Smooth muscle cell (in vitro differentiated cells): ENCODE data around the gene GCNA. TPM values are rescaled to one million over a fixed set of nuclear protein-coding genes. Genes with fewer than 3 reads are reported as not detected.

Source experiments
- DNase-seq: peaks from one replicate; lab custom pipeline; 2025; ENCODE audit not compliant: unreplicated experiment; lab: John Stamatoyannopoulos, UW
- H2AFZ ChIP-seq: fragments of 200-600 bp; sonication (generic); 2 replicates; pipeline ENCODE4 v1.6.0; 2016; ENCODE audit warnings: antibody characterized with exemption, low read depth, mild to moderate bottlenecking
- H3F3A ChIP-seq: fragments of 200-600 bp; sonication (generic); 2 replicates; pipeline ENCODE4 v1.6.0; 2017; ENCODE audit warnings: antibody characterized with exemption, low read depth
- H3K27ac ChIP-seq: fragments of 200-600 bp; sonication (generic); 2 replicates; pipeline ENCODE4 v1.5.1; 2016; ENCODE audit warnings: low read depth, mild to moderate bottlenecking
- H3K27me3 ChIP-seq: fragments of 200-600 bp; sonication (generic); 2 replicates; pipeline ENCODE4 v1.6.1; 2016; ENCODE audit warnings: low read depth, mild to moderate bottlenecking
- H3K36me3 ChIP-seq: fragments of 200-600 bp; sonication (generic); 2 replicates; pipeline ENCODE4 v1.5.1; 2016; ENCODE audit warnings: low read depth
- H3K4me1 ChIP-seq: fragments of 200-600 bp; sonication (generic); 2 replicates; pipeline ENCODE4 v1.5.1; 2016; ENCODE audit warnings: low read depth
- H3K4me2 ChIP-seq: fragments of 200-600 bp; sonication (generic); 2 replicates; pipeline ENCODE4 v1.6.0; 2016; ENCODE audit warnings: mild to moderate bottlenecking
- H3K4me3 ChIP-seq: fragments of 200-600 bp; sonication (generic); 2 replicates; pipeline ENCODE4 v1.5.1; 2016; ENCODE audit warnings: mild to moderate bottlenecking
- H3K79me2 ChIP-seq: fragments of 200-600 bp; sonication (generic); 2 replicates; pipeline ENCODE4 v1.6.0; 2016; ENCODE audit warnings: low read depth, mild to moderate bottlenecking
- H3K9ac ChIP-seq: fragments of 200-600 bp; sonication (generic); 2 replicates; pipeline ENCODE4 v1.6.0; 2016; ENCODE audit warnings: low read depth
- H3K9me3 ChIP-seq: fragments of 200-600 bp; sonication (generic); replicated peaks from 2 replicates; pipeline ENCODE4 v1.5.1; 2016; ENCODE audit warnings: low read depth
- H4K20me1 ChIP-seq: fragments of 200-600 bp; sonication (generic); 2 replicates; pipeline ENCODE4 v1.6.0; 2016; ENCODE audit warnings: low read depth
- CTCF ChIP-seq: fragments of 200-600 bp; sonication (generic); IDR thresholded peaks from 2 replicates; pipeline ENCODE4 v1.5.1; 2017; ENCODE audit warnings: borderline replicate concordance, mild to moderate bottlenecking, antibody characterized with exemption; ENCODE audit not compliant: insufficient read depth, poor library complexity, severe bottlenecking
- WGBS: methylation state at CpG from one replicate; pipeline ENCODE4 v1.1.7; 2016; ENCODE audit warnings: low lambda C conversion rate; 5-methylcytosine and 5-hydroxymethylcytosine counted together
- polyA plus RNA-seq: library from polyadenylated mRNA; unstranded; fragments of >200 nt; fragmentation: Nextera tagmentation; extraction: Ambion mirVana; gene quantifications from 2 replicates; pipeline ENCODE4 v1.2.1, GENCODE V29; 2016
- total RNA-seq: library from RNA; depleted of rRNA; stranded (reverse); fragments of >200 nt; gene quantifications from 2 replicates; pipeline ENCODE4 v1.2.3, GENCODE V29; 2014

Gene GCNA
- total and polyA plus RNA-seq, 2 experiments from 2014 or later, result 0.51 to 0.94 TPM

- Histone ChIP-seq H3K79me2 (peaks cover 74% of the 10 kb centered on the region), H4K20me1 (peaks cover 94% of the 10 kb centered on the region), H3K27me3 (no peaks in the 10 kb centered on the region), H3K27ac (no peak overlapping the region), H3K4me2 (no peak overlapping the region), H3K4me3 (no peak overlapping the region), H3K9me3 (no peaks in the 10 kb centered on the region), H3K4me1 (no peaks in the 10 kb centered on the region), H3F3A (peaks cover 5% of the 10 kb centered on the region), H2AFZ (no peak overlapping the region), H3K36me3 (peaks cover 3% of the 10 kb centered on the region), H3K9ac (no peak overlapping the region)
- WGBS, result 90% methylated on average over 7 of the region's 7 CpGs
- TF ChIP-seq CTCF, result no peak
- DNase-seq, result no peak
These were observed 30.9 kb upstream of the GCNA start for GRCh38 chrX:71547339-71547738.

GRCh38 chrX:71549986-71550385, 28.3 kb upstream of the GCNA start:
- 59% methylated on average over 1 of the region's 1 CpG for WGBS
- Histone ChIP-seq H2AFZ (no peak overlapping the region), H3K36me3 (peaks cover 3% of the 10 kb centered on the region)

GRCh38 chrX:71550578-71550977, 27.7 kb upstream of the GCNA start:
- WGBS, result 70% methylated on average over 3 of the region's 3 CpGs
- no peaks in the 10 kb centered on the region for H3K4me1 ChIP-seq
- H3K9ac ChIP-seq, result no peak overlapping the region
- H2AFZ ChIP-seq, result no peak overlapping the region
- no peak overlapping the region for H3K4me3 ChIP-seq
- peaks cover 84% of the 10 kb centered on the region for H4K20me1 ChIP-seq
- no peaks in the 10 kb centered on the region for H3K9me3 ChIP-seq
- H3K4me2 ChIP-seq, result no peak overlapping the region
- no peak overlapping the region for H3K27ac ChIP-seq
- peaks cover 5% of the 10 kb centered on the region for H3K36me3 ChIP-seq
- no peak for TF ChIP-seq CTCF
- no peak for DNase-seq
- H3F3A ChIP-seq, result no peaks in the 10 kb centered on the region
- H3K79me2 ChIP-seq, result peaks cover 51% of the 10 kb centered on the region
- no peaks in the 10 kb centered on the region for H3K27me3 ChIP-seq

More at GRCh38 chrX:71549986-71550385, 28.3 kb upstream of the GCNA start:
- no peaks in the 10 kb centered on the region for H3K27me3 ChIP-seq
- no peak overlapping the region for H3K27ac ChIP-seq
- no peak for DNase-seq
- no peaks in the 10 kb centered on the region for H3F3A ChIP-seq
- H3K4me2 ChIP-seq, result no peak overlapping the region
- peaks cover 57% of the 10 kb centered on the region for H3K79me2 ChIP-seq
- H3K4me1 ChIP-seq, result no peaks in the 10 kb centered on the region
- peaks cover 84% of the 10 kb centered on the region for H4K20me1 ChIP-seq
- no peak overlapping the region for H3K4me3 ChIP-seq
- TF ChIP-seq CTCF, result no peak
- H3K9ac ChIP-seq, result no peak overlapping the region
- no peaks in the 10 kb centered on the region for H3K9me3 ChIP-seq

- H3K79me2 ChIP-seq, result peaks cover 11% of the 10 kb centered on the region
- H4K20me1 ChIP-seq, result peaks cover 35% of the 10 kb centered on the region
- H3K4me1 ChIP-seq, result no peaks in the 10 kb centered on the region
- no peak overlapping the region for H3K27ac ChIP-seq
- H3K4me2 ChIP-seq, result no peak overlapping the region
- H3K9me3 ChIP-seq, result no peaks in the 10 kb centered on the region
- H3K36me3 ChIP-seq, result peaks cover 16% of the 10 kb centered on the region
- DNase-seq, result no peak
- no peak overlapping the region for H3K4me3 ChIP-seq
- no peaks in the 10 kb centered on the region for H3F3A ChIP-seq
- no peaks in the 10 kb centered on the region for H3K27me3 ChIP-seq
- no peak overlapping the region for H3K9ac ChIP-seq
- WGBS, result 92% methylated on average over 3 of the region's 3 CpGs
- no peak overlapping the region for H2AFZ ChIP-seq
- no peak for TF ChIP-seq CTCF
These were observed 22.2 kb upstream of the GCNA start for GRCh38 chrX:71556036-71556435.
